Activated CD8-positive, alpha-beta T cell treated with anti-CD3 and anti-CD28 coated beads for 36 hours (primary cell): ENCODE data around the gene KCNA2. TPM values are rescaled to one million over a fixed set of nuclear protein-coding genes. Genes with fewer than 3 reads are reported as not detected.

Source experiments
- ATAC-seq: fragments of 200-7000 bp; cut with Tn5 transposase; one replicate; pipeline ENCODE4 v1.10.0; 2021; ENCODE audit warnings: mild to moderate bottlenecking, moderate library complexity
- CTCF ChIA-PET: fragments of 350-600 bp; sonication (Branson Sonifier 250); formaldehyde crosslinking; loops from one replicate; lab custom pipeline; 2021; ENCODE audit warnings: antibody characterized with exemption; lab: Charles Lee
- POLR2A ChIA-PET: fragments of 350-600 bp; sonication (Branson Sonifier 250); formaldehyde crosslinking; loops from one replicate; lab custom pipeline; 2021; ENCODE audit warnings: antibody characterized with exemption; lab: Charles Lee
- DNase-seq: peaks from one replicate; pipeline ENCODE4 v3.0.0-alpha.2; 2020
- H3K27ac Mint-ChIP-seq: one replicate; pipeline ENCODE4 v1.8.0; 2021; ENCODE audit warnings: mild to moderate bottlenecking, mixed read lengths
- H3K27me3 Mint-ChIP-seq: one replicate; pipeline ENCODE4 v1.8.0; 2021; ENCODE audit warnings: mixed read lengths
- H3K36me3 Mint-ChIP-seq: one replicate; pipeline ENCODE4 v1.8.0; 2021; ENCODE audit warnings: low read depth, mixed read lengths
- H3K4me1 Mint-ChIP-seq: one replicate; pipeline ENCODE4 v1.8.0; 2021; ENCODE audit warnings: low read depth, mixed read lengths
- H3K4me3 Mint-ChIP-seq: one replicate; pipeline ENCODE4 v1.8.0; 2021; ENCODE audit warnings: mild to moderate bottlenecking, moderate library complexity, mixed read lengths
- H3K9me3 Mint-ChIP-seq: one replicate; pipeline ENCODE4 v1.8.0; 2021; ENCODE audit warnings: mixed read lengths
- intact Hi-C: fragments of 100-400 bp; cut with micrococcal nuclease; formaldehyde crosslinking; loops from one replicate; pipeline ENCODE4 v1.10.0; 2022
- total RNA-seq, 2 experiments: library from RNA; stranded (reverse); gene quantifications; one replicate each; pipeline ENCODE4 v1.2.3, GENCODE V29; 2021
- TF ChIP-seq, protein P1 (sequence below): fragments of 200-600 bp; IDR thresholded peaks from one replicate; pipeline ENCODE4 v1.8.0; 2022; ENCODE audit warnings: antibody characterized with exemption, mild to moderate bottlenecking

The KCNA2 gene
- total RNA-seq, 2 experiments from 2014 or later, result 0.02 to 0.14 TPM

DNA sequence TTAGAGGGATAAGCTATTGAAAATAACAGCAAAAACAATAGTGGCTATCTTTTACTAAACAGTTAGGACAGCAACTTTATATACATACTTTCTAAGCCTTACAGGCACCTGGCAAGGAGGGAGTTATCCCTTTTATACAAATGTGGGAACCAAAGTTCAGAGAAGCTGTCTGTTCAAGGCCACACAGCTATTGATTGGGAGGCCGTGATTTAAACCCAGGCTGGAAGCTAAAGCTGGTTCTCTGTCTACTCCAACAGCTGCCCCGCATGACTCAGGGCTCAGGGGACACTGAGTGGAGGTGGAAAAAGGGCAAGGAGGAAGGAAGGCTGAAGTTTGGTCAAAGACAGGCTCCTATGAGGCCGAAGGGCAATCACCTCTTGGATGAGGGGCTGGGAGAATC is 26.7 kb downstream of the KCNA2 start:
- POLR2A ChIA-PET, result no interaction called here
- Mint-ChIP-seq H3K9me3 (no peaks in the 10 kb centered on the region), H3K4me3 (no peak overlapping the region), H3K27me3 (peaks cover 3% of the 10 kb centered on the region), H3K27ac (no peak overlapping the region), H3K36me3 (no peaks in the 10 kb centered on the region), H3K4me1 (no peaks in the 10 kb centered on the region)
- no peak for ATAC-seq
- TF ChIP-seq, protein P1, sequence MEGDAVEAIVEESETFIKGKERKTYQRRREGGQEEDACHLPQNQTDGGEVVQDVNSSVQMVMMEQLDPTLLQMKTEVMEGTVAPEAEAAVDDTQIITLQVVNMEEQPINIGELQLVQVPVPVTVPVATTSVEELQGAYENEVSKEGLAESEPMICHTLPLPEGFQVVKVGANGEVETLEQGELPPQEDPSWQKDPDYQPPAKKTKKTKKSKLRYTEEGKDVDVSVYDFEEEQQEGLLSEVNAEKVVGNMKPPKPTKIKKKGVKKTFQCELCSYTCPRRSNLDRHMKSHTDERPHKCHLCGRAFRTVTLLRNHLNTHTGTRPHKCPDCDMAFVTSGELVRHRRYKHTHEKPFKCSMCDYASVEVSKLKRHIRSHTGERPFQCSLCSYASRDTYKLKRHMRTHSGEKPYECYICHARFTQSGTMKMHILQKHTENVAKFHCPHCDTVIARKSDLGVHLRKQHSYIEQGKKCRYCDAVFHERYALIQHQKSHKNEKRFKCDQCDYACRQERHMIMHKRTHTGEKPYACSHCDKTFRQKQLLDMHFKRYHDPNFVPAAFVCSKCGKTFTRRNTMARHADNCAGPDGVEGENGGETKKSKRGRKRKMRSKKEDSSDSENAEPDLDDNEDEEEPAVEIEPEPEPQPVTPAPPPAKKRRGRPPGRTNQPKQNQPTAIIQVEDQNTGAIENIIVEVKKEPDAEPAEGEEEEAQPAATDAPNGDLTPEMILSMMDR, result no peak
- intact Hi-C loops, result no loop called here
- CTCF ChIA-PET, result interaction anchor here (0.7 kb wide), 1 partner anchor 22 kb away, joined by 3 read pairs; no protein-coding TSS in a partner anchor
- no peak for DNase-seq

DNA sequence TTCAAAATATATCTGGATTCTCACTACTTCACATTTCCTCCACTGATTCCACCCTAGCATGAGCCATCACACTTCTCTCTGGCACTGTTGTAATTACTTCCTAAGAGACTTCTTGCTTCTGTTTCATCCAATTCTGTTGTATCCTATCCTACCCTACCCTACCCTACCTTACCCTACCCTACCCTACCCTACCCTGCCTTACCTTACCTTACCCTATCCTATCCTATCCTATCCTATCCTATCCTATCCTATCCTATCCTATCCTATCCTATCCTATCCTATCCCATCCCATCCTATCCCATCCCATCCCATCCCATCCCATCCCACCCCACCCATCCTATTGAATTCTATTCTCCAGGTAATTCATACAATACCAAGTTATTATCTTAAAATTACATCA is 29.7 kb downstream of the KCNA2 start:
- no peak overlapping the region for H3K4me3 Mint-ChIP-seq
- ChIA-PET POLR2A (no interaction called here), CTCF (interaction anchor here (1.8 to 5.3 kb wide), 2 partner anchors 22 to 43 kb away, joined by 4 to 24 read pairs; no protein-coding TSS in a partner anchor)
- H3K27me3 Mint-ChIP-seq, result peaks cover 3% of the 10 kb centered on the region
- no peaks in the 10 kb centered on the region for H3K36me3 Mint-ChIP-seq
- ATAC-seq (no peak), DNase-seq (no peak)
- H3K27ac Mint-ChIP-seq, result no peak overlapping the region
- intact Hi-C loops, result no loop called here
- H3K9me3 Mint-ChIP-seq, result no peaks in the 10 kb centered on the region
- TF ChIP-seq, protein P1, result no peak
- H3K4me1 Mint-ChIP-seq, result no peaks in the 10 kb centered on the region

DNA sequence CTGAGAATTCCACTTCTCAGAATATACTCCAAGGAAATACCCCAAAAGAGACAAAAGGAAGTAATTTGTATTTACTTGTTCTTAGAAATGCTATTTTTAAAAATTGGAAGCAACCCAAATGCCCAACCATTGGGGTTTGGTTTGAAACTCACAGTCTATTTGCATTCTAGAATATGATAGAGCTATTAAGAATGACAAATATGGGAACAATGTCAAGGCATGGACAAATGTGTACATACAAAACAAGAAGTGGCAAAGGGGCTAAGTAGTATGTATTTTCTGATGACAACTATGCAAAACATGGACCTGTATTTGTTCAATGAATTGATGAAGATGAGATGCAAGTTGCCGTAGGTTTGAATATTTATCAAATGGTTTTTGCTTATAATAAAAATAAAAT is 32.8 kb downstream of the KCNA2 start:
- peaks cover 11% of the 10 kb centered on the region for H3K27me3 Mint-ChIP-seq
- ChIA-PET POLR2A (interaction anchor here (0.6 kb wide), 1 partner anchor 10 kb away, joined by 3 read pairs; no protein-coding TSS in a partner anchor), CTCF (interaction anchor here (1.3 to 5.3 kb wide), 4 partner anchors 18 to 206 kb away, joined by 5 to 24 read pairs (median 12); no protein-coding TSS in a partner anchor)
- DNase-seq (no peak), ATAC-seq (no peak)
- H3K36me3 Mint-ChIP-seq, result no peaks in the 10 kb centered on the region
- TF ChIP-seq, protein P1, result no peak
- intact Hi-C loops, result no loop called here
- no peaks in the 10 kb centered on the region for H3K4me1 Mint-ChIP-seq
- no peak overlapping the region for H3K27ac Mint-ChIP-seq
- H3K9me3 Mint-ChIP-seq, result no peaks in the 10 kb centered on the region
- H3K4me3 Mint-ChIP-seq, result no peak overlapping the region

DNA sequence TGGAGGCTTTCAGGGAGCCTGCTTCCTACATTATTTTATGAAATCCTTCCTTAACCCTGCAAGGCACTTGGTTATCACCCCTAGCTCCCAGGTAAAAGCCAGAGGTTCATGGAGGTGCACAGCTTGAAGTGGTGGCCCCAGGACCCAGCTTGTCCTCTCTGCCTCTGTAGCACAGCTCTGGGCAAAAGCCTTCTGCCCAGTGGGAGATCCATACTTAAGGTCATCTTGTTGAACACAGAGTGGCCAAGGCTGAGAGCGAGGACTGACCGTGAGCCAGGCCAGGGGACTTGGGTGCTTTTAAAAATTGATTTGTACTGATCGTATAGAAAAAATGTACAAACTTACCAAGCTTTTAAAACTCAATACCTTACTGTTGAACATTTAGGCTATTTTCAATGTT is 33.4 kb downstream of the KCNA2 start:
- CTCF ChIA-PET, result interaction anchor here (1.1 to 5.3 kb wide), 5 partner anchors 18 to 207 kb away, joined by 3 to 24 read pairs (median 7); no protein-coding TSS in a partner anchor
- DNase-seq (no peak), ATAC-seq (no peak)
- Mint-ChIP-seq H3K4me1 (no peaks in the 10 kb centered on the region), H3K27ac (no peak overlapping the region), H3K4me3 (no peak overlapping the region), H3K36me3 (no peaks in the 10 kb centered on the region), H3K9me3 (no peaks in the 10 kb centered on the region), H3K27me3 (peaks cover 11% of the 10 kb centered on the region)
- POLR2A ChIA-PET, result interaction anchor here (0.6 kb wide), 1 partner anchor 11 kb away, joined by 3 read pairs; no protein-coding TSS in a partner anchor
- TF ChIP-seq, protein P1, result no peak
- intact Hi-C loops, result no loop called here

DNA sequence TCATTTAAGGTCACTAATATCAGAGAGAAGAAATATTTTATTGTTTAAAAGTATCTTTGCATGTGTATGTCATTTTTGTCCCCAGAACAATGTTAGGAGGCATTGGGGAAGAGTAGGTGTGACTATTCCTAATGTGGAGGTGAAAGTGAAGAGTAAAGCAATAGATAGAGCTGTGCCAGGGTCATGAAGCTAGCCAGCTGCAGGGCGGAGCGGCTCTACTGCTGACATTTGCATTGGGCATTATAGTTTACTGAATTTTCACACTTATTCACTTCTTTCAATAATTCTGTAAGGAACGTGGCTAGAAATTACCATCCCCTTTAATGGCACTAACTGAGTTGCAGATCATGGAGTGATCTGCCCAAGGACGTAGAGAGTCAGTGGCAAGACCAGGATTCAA is 35.3 kb downstream of the KCNA2 start:
- ATAC-seq (no peak), DNase-seq (no peak)
- no peak overlapping the region for H3K27ac Mint-ChIP-seq
- POLR2A ChIA-PET, result no interaction called here
- H3K9me3 Mint-ChIP-seq, result no peaks in the 10 kb centered on the region
- intact Hi-C loops, result no loop called here
- TF ChIP-seq, protein P1, result no peak
- no peaks in the 10 kb centered on the region for H3K36me3 Mint-ChIP-seq
- peaks cover 11% of the 10 kb centered on the region for H3K27me3 Mint-ChIP-seq
- CTCF ChIA-PET, result interaction anchor here (1.2 to 5.3 kb wide), 2 partner anchors 16 to 195 kb away, joined by 4 to 24 read pairs; no protein-coding TSS in a partner anchor
- H3K4me3 Mint-ChIP-seq, result no peak overlapping the region
- H3K4me1 Mint-ChIP-seq, result no peaks in the 10 kb centered on the region
